HCT116 (cell line): ENCODE results near the gene PTPN20. TPM values are rescaled to one million over a fixed set of nuclear protein-coding genes. Genes with fewer than 3 reads are reported as not detected.

ENCODE experiments used
- ATAC-seq: fragments of 200-7000 bp; cut with Tn5 transposase; 2 replicates; pipeline ENCODE4 v1.9.1; 2020; ENCODE audit warnings: mild to moderate bottlenecking, moderate library complexity
- BruUV-seq: library from RNA; stranded (reverse); fragments of 400-500 nt; replicated peaks from 2 replicates; lab custom pipeline; 2021; lab: Mats Ljungman, UMichigan
- CTCF ChIA-PET: fragments of 300-600 bp; sonication (Branson Sonifier 250); formaldehyde crosslinking; loops from one replicate; lab custom pipeline; 2021; ENCODE audit warnings: antibody characterized with exemption; lab: Charles Lee
- POLR2A ChIA-PET: fragments of 300-600, 350-600 bp; sonication (Branson Sonifier 250); formaldehyde crosslinking; loops from one replicate; lab custom pipeline; 2021; ENCODE audit warnings: antibody characterized with exemption; lab: Charles Lee
- RAD21 ChIA-PET, 2 experiments: fragments of 300-600 bp; sonication (Branson Sonifier 250); formaldehyde crosslinking; loops; one replicate each; lab custom pipeline; 2023; ENCODE audit warnings: low total read pairs in 2 of 2; ENCODE audit not compliant: uncharacterized antibody in 2 of 2, unreplicated experiment in 2 of 2, low non-redundant PET in 1 of 2; lab: Charles Lee
- DNase-seq: peaks from one replicate; pipeline ENCODE4 v3.0.0-alpha.2; 2010; ENCODE audit warnings: low read depth, low spot score
- H2AFZ ChIP-seq: fragments of 200-600 bp; shearing (Covaris generic), sonication (generic); 2 replicates; pipeline ENCODE4 v1.6.1; 2017; ENCODE audit warnings: low read depth, mixed run types, mixed read lengths, antibody characterized with exemption, low read length; ENCODE audit not compliant: poor library complexity, severe bottlenecking
- H3K27ac ChIP-seq: 2 replicates; pipeline ENCODE4 v1.5.1; 2012; ENCODE audit warnings: low read depth, low read length
- H3K27me3 ChIP-seq: fragments of 200-600 bp; sonication (generic); 2 replicates; pipeline ENCODE4 v1.6.1; 2016; ENCODE audit warnings: mixed run types, low read length, mixed read lengths; ENCODE audit not compliant: insufficient read depth
- H3K36me3 ChIP-seq, 2 experiments: fragments of 200-500 bp in 1 of 2; fragments of 200-600 bp in 1 of 2; sonication (Bioruptor generic) in 1 of 2; sonication (generic) in 1 of 2; 2 replicates each; pipeline versions ENCODE4 v1.5.1 to v1.6.1; 2014 to 2016; ENCODE audit warnings: low read length in 2 of 2, inconsistent platforms in 1 of 2, mixed read lengths in 1 of 2, mixed run types in 1 of 2; ENCODE audit not compliant: insufficient read depth in 2 of 2, control insufficient read depth in 1 of 2
- H3K4me1 ChIP-seq, 2 experiments: fragments of 200-600 bp in 1 of 2; sonication (generic) in 1 of 2; 2 replicates each; pipeline versions ENCODE4 v1.5.1 to v1.6.1; 2012 to 2017; ENCODE audit warnings: low read length in 2 of 2, inconsistent platforms in 1 of 2, mild to moderate bottlenecking in 1 of 2, mixed read lengths in 1 of 2, mixed run types in 1 of 2, moderate library complexity in 1 of 2; ENCODE audit not compliant: insufficient read depth in 2 of 2, control insufficient read depth in 1 of 2
- H3K4me2 ChIP-seq: fragments of 200-600 bp; sonication (generic); 2 replicates; pipeline ENCODE4 v1.6.1; 2017; ENCODE audit warnings: mixed run types, low read length, mixed read lengths
- H3K4me3 ChIP-seq, 2 experiments: fragments of 200-600 bp in 1 of 2; sonication (generic) in 1 of 2; replicated peaks in 1 of 2; 2 replicates each; pipeline ENCODE4 v1.5.1; 2011 to 2016; ENCODE audit warnings: low read length in 2 of 2, control low read depth in 1 of 2, low read depth in 1 of 2, mild to moderate bottlenecking in 1 of 2, mixed read lengths in 1 of 2, mixed run types in 1 of 2
- H3K79me2 ChIP-seq: fragments of 200-600 bp; sonication (generic); 2 replicates; pipeline ENCODE4 v1.6.1; 2017; ENCODE audit warnings: mild to moderate bottlenecking, mixed run types, low read length, moderate library complexity, mixed read lengths; ENCODE audit not compliant: insufficient read depth
- H3K9ac ChIP-seq: fragments of 200-600 bp; sonication (generic); 2 replicates; pipeline ENCODE4 v1.6.1; 2016; ENCODE audit warnings: low read length, mixed read lengths
- H3K9me2 ChIP-seq: fragments of 200-600 bp; sonication (generic), shearing (Covaris generic); 2 replicates; pipeline ENCODE4 v1.6.1; 2017; ENCODE audit warnings: mixed run types, mild to moderate bottlenecking, moderate library complexity; ENCODE audit not compliant: insufficient read depth
- H3K9me3 ChIP-seq, 2 experiments: fragments of 200-500 bp in 1 of 2; fragments of 200-600 bp in 1 of 2; sonication (Bioruptor generic) in 1 of 2; sonication (generic) in 1 of 2; 2 replicates each; pipeline ENCODE4 v1.6.1; 2014 to 2017; ENCODE audit warnings: low read length in 2 of 2, mixed read lengths in 2 of 2, inconsistent platforms in 1 of 2, low read depth in 1 of 2, mild to moderate bottlenecking in 1 of 2, mixed run types in 1 of 2, moderate library complexity in 1 of 2; ENCODE audit not compliant: control insufficient read depth in 1 of 2, insufficient read depth in 1 of 2
- H4K20me1 ChIP-seq: fragments of 200-600 bp; sonication (generic), shearing (Covaris generic); 2 replicates; pipeline ENCODE4 v1.6.1; 2017; ENCODE audit warnings: mixed run types, mild to moderate bottlenecking, moderate library complexity; ENCODE audit not compliant: insufficient read depth
- intact Hi-C: fragments of 100-400 bp; cut with micrococcal nuclease; formaldehyde crosslinking; loops from 2 replicates; pipeline ENCODE4 v1.10.0; 2022
- total RNA-seq: library from RNA; stranded (reverse); gene quantifications from one replicate; pipeline ENCODE4 v1.2.1, GENCODE V29; 2021; ENCODE audit not compliant: unreplicated experiment
- TF ChIP-seq, protein P1 (sequence below): IDR thresholded peaks from 2 replicates; pipeline ENCODE4 v1.6.1; 2012; ENCODE audit warnings: low read depth
- TF ChIP-seq, protein P2 (sequence below): IDR thresholded peaks from 2 replicates; pipeline ENCODE4 v1.6.1; 2012

PTPN20 gene
- total RNA-seq, 1 experiment from 2014 or later, result not detected

DNA sequence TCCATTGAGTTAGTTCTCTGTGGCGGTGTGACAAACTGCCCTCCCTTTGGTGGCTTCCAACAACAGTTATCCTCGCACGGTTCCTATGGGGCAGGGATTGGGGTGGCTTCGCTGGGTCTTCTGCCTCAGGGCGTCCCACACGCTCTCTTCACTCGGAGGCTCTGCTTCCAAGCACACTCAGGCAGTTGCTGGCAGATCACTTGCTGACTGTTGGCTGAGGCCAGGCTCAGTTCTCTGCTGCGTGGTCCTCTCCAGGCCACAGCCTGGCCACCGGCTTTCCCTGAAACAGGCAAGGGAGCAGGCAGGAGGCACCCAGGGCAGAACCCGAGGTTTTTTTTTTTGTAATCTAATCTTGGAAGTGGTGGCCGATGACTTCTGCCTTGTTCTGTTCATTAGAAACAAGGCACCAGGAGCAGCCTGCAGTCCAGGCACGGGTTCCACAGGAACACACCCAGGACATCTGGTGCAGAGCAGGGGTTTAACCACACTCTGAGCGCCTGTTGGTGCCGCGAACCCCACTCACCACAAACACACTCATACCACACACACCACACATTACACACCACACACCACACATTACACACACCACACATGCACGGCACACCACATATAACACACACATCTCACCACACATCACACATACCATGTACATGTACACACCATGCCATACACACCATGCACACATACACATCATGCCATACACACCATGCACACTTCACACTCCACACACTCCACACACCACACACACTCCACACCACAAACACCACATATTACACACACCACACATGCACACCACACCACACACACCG is 112.2 kb downstream of the PTPN20 start:
- Histone ChIP-seq H3K4me2 (no peak overlapping the region), H3K4me1 (peaks cover 0 to 4% of the 10 kb centered on the region in 2 experiments; a peak in 1 of 4 replicates), H3K9me2 (no peaks in the 10 kb centered on the region), H3K79me2 (no peaks in the 10 kb centered on the region)
- DNase-seq (no peak), ATAC-seq (no peak)
- TF ChIP-seq, protein P1, sequence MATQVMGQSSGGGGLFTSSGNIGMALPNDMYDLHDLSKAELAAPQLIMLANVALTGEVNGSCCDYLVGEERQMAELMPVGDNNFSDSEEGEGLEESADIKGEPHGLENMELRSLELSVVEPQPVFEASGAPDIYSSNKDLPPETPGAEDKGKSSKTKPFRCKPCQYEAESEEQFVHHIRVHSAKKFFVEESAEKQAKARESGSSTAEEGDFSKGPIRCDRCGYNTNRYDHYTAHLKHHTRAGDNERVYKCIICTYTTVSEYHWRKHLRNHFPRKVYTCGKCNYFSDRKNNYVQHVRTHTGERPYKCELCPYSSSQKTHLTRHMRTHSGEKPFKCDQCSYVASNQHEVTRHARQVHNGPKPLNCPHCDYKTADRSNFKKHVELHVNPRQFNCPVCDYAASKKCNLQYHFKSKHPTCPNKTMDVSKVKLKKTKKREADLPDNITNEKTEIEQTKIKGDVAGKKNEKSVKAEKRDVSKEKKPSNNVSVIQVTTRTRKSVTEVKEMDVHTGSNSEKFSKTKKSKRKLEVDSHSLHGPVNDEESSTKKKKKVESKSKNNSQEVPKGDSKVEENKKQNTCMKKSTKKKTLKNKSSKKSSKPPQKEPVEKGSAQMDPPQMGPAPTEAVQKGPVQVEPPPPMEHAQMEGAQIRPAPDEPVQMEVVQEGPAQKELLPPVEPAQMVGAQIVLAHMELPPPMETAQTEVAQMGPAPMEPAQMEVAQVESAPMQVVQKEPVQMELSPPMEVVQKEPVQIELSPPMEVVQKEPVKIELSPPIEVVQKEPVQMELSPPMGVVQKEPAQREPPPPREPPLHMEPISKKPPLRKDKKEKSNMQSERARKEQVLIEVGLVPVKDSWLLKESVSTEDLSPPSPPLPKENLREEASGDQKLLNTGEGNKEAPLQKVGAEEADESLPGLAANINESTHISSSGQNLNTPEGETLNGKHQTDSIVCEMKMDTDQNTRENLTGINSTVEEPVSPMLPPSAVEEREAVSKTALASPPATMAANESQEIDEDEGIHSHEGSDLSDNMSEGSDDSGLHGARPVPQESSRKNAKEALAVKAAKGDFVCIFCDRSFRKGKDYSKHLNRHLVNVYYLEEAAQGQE, result no peak
- TF ChIP-seq, protein P2, sequence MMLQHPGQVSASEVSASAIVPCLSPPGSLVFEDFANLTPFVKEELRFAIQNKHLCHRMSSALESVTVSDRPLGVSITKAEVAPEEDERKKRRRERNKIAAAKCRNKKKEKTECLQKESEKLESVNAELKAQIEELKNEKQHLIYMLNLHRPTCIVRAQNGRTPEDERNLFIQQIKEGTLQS, result no peak
- TF ChIP-seq, all 23 proteins: peak for 0
- no peak overlapping the region for H3K9ac ChIP-seq
- H2AFZ ChIP-seq, result no peak overlapping the region
- no peaks in the 10 kb centered on the region for H3K27me3 ChIP-seq
- no peaks in the 10 kb centered on the region for H4K20me1 ChIP-seq
- no peaks in the 10 kb centered on the region for H3K9me3 ChIP-seq
- no TSS peak for BruUV-seq
- H3K4me3 ChIP-seq, result no peak overlapping the region
- ChIA-PET RAD21 (interaction anchor here in 1 of 2 experiments (1.4 kb wide), 1 partner anchor 245 kb away, joined by 3 read pairs; no protein-coding TSS in a partner anchor), CTCF (interaction anchor here (1.0 kb wide), 1 partner anchor 24 kb away, joined by 4 read pairs; no protein-coding TSS in a partner anchor), POLR2A (no interaction called here)
- no peaks in the 10 kb centered on the region for H3K36me3 ChIP-seq
- intact Hi-C loops, result loop anchor here (1.0 kb wide), 2 partner anchors 289 to 317 kb away; no protein-coding TSS in a partner anchor
- no peak overlapping the region for H3K27ac ChIP-seq
